Caco-2 (cell line): ENCODE results near the gene PHF12. TPM values are rescaled to one million over a fixed set of nuclear protein-coding genes. Genes with fewer than 3 reads are reported as not detected.

Source experiments
- BruUV-seq: library from RNA; stranded (reverse); fragments of 400-500 nt; replicated peaks from 2 replicates; lab custom pipeline; 2021; lab: Mats Ljungman, UMichigan
- CTCF ChIA-PET: fragments of 300-600 bp; sonication (Branson Sonifier 250); formaldehyde crosslinking; loops from one replicate; lab custom pipeline; 2022; ENCODE audit warnings: antibody characterized with exemption; lab: Charles Lee
- POLR2A ChIA-PET: fragments of 300-600 bp; sonication (Branson Sonifier 250); formaldehyde crosslinking; loops from one replicate; lab custom pipeline; 2022; ENCODE audit warnings: antibody characterized with exemption; lab: Charles Lee
- DNase-seq, 2 experiments: peaks; one replicate each; pipeline versions ENCODE4 v3.0.0 to v3.0.0-alpha.2; 2020 to 2022
- H3K27me3 ChIP-seq: replicated peaks from 2 replicates; pipeline ENCODE4 v1.6.0; 2011; ENCODE audit warnings: low read length; ENCODE audit not compliant: control insufficient read depth, insufficient read depth
- H3K36me3 ChIP-seq: 2 replicates; pipeline ENCODE4 v1.5.1; 2011; ENCODE audit warnings: low read length; ENCODE audit not compliant: control insufficient read depth, insufficient read depth
- H3K4me1 ChIP-seq: fragments of 250-450 bp; sonication (Bioruptor Pico); 2 replicates; pipeline ENCODE4 v1.5.1; 2020; ENCODE audit warnings: mild to moderate bottlenecking
- H3K4me3 ChIP-seq: 2 replicates; pipeline ENCODE4 v1.5.1; 2011; ENCODE audit warnings: low read depth, mild to moderate bottlenecking, control low read depth, low read length
- H3K9me3 ChIP-seq: fragments of 250-450 bp; sonication (Bioruptor Pico); 2 replicates; pipeline ENCODE4 v1.5.1; 2020; ENCODE audit warnings: mild to moderate bottlenecking, moderate library complexity
- H3K27ac Mint-ChIP-seq: one replicate; pipeline ENCODE4 v1.8.0; 2022; ENCODE audit warnings: mixed read lengths; ENCODE audit not compliant: unreplicated experiment
- H3K27me3 Mint-ChIP-seq: one replicate; pipeline ENCODE4 v1.8.0; 2022; ENCODE audit warnings: mixed read lengths; ENCODE audit not compliant: insufficient read depth, unreplicated experiment
- H3K36me3 Mint-ChIP-seq: one replicate; pipeline ENCODE4 v1.8.0; 2022; ENCODE audit warnings: mild to moderate bottlenecking, mixed read lengths; ENCODE audit not compliant: insufficient read depth, unreplicated experiment
- H3K4me1 Mint-ChIP-seq: one replicate; pipeline ENCODE4 v1.8.0; 2022; ENCODE audit warnings: low read depth, mixed read lengths; ENCODE audit not compliant: unreplicated experiment
- H3K4me3 Mint-ChIP-seq: one replicate; pipeline ENCODE4 v1.8.0; 2022; ENCODE audit warnings: mild to moderate bottlenecking, moderate library complexity, mixed read lengths; ENCODE audit not compliant: unreplicated experiment
- H3K9me3 Mint-ChIP-seq: one replicate; pipeline ENCODE4 v1.8.0; 2022; ENCODE audit warnings: mixed read lengths; ENCODE audit not compliant: unreplicated experiment
- intact Hi-C: fragments of 100-400 bp; cut with micrococcal nuclease; formaldehyde crosslinking; loops from one replicate; pipeline ENCODE4 v1.10.0; 2022; ENCODE audit not compliant: unreplicated experiment
- total RNA-seq: library from RNA; stranded (reverse); gene quantifications from 2 replicates; pipeline ENCODE4 v1.2.3, GENCODE V29; 2022
- TF ChIP-seq, protein P1 (sequence below), 2 experiments: fragments of 200-600 bp in 1 of 2; IDR thresholded peaks; 1 replicate in 1 of 2; 2 replicates in 1 of 2; pipeline versions ENCODE4 v1.5.1 to v1.8.0; 2011 to 2022; ENCODE audit warnings: antibody characterized with exemption in 1 of 2, control low read depth in 1 of 2, inconsistent platforms in 1 of 2, low read depth in 1 of 2, low read length in 1 of 2, mild to moderate bottlenecking in 1 of 2, moderate library complexity in 1 of 2; ENCODE audit not compliant: insufficient read depth in 1 of 2, severe bottlenecking in 1 of 2, unreplicated experiment in 1 of 2

The PHF12 gene
- total RNA-seq, 1 experiment from 2014 or later: 49.9 TPM

DNA sequence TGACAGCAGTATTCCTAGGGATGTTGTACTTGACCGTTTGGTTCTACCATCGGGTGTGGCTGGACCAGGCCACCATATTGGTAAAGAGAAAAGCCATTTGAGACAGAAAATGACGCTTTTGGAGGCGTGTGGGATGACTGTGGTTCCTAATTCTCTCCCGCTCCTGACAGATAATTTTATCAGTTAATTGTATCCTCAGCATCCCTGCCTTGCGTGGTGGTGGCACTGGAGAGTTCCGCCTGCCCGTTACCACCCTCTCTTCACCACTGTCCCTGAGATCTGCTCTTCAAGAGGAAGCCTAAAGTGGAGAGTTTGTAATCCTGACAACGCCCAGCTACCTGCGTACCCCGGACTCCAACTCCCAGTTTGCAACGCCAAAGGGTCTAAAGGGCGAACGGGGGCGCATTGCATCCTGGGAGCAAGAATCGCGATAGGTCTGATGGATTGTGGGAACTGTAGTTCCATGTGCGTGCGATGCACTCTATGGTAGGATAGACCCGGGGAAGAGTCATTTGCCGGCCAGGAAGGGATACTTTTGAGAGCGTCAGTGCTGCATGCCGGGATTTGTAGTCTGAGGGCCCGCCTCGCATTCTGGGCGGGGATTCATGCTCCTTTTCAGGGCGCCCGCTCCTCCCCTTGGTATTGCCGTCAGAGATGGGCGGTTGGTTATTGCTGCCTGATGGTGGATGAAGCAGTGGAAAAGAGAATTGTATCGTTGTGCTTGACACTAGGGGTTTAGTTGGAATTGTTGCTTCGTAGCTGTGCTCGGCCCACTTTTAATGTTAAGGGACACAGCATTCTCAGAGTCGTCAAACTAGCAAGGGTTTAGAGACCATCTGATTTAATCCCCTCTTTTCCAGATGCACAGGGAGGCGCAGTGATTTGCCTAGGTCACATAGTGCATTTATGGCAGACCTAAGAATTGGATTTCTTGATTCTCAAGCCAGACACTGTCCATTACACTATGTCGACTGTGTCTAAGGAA is 965 bp upstream of the PHF12 start:
- H3K27me3 ChIP-seq: no peaks in the 10 kb centered on the region
- H3K4me3 ChIP-seq: peak overlapping the region; percentile 64
- BruUV-seq: TSS peak; percentile 83
- ChIA-PET CTCF (interaction anchor here (0.7 to 1.6 kb wide), 22 partner anchors 11 to 339 kb away, joined by 3 to 21 read pairs (median 5); partner anchors contain the start of genes DHRS13, MYO18A, RPL23A and TLCD1), POLR2A (interaction anchor here (0.6 to 1.6 kb wide), 15 partner anchors 13 to 617 kb away, joined by 3 to 11 read pairs (median 4); partner anchors contain the start of genes BLTP2, DHRS13, FAM222B and FLOT2)
- Mint-ChIP-seq H3K27ac (no peak overlapping the region), H3K36me3 (peaks cover 22% of the 10 kb centered on the region), H3K4me3 (no peak overlapping the region), H3K27me3 (no peaks in the 10 kb centered on the region), H3K4me1 (no peaks in the 10 kb centered on the region), H3K9me3 (no peaks in the 10 kb centered on the region)
- TF ChIP-seq, protein P1, sequence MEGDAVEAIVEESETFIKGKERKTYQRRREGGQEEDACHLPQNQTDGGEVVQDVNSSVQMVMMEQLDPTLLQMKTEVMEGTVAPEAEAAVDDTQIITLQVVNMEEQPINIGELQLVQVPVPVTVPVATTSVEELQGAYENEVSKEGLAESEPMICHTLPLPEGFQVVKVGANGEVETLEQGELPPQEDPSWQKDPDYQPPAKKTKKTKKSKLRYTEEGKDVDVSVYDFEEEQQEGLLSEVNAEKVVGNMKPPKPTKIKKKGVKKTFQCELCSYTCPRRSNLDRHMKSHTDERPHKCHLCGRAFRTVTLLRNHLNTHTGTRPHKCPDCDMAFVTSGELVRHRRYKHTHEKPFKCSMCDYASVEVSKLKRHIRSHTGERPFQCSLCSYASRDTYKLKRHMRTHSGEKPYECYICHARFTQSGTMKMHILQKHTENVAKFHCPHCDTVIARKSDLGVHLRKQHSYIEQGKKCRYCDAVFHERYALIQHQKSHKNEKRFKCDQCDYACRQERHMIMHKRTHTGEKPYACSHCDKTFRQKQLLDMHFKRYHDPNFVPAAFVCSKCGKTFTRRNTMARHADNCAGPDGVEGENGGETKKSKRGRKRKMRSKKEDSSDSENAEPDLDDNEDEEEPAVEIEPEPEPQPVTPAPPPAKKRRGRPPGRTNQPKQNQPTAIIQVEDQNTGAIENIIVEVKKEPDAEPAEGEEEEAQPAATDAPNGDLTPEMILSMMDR (IDR thresholded peaks at IDR 0.05; ENCODE audit: insufficient read depth in 1 of 2, low read depth in 1 of 2, low read length in 1 of 2, severe bottlenecking in 1 of 2, unreplicated experiment in 1 of 2): no peak
- H3K9me3 ChIP-seq: no peaks in the 10 kb centered on the region
- peak; percentile 97 to 99 for DNase-seq
- intact Hi-C loops: loop anchor here (1.0 to 5.0 kb wide), 3 partner anchors 205 to 225 kb away; partner anchors contain the start of gene TRAF4
- peaks cover 10% of the 10 kb centered on the region for H3K4me1 ChIP-seq
- no peaks in the 10 kb centered on the region for H3K36me3 ChIP-seq

DNA sequence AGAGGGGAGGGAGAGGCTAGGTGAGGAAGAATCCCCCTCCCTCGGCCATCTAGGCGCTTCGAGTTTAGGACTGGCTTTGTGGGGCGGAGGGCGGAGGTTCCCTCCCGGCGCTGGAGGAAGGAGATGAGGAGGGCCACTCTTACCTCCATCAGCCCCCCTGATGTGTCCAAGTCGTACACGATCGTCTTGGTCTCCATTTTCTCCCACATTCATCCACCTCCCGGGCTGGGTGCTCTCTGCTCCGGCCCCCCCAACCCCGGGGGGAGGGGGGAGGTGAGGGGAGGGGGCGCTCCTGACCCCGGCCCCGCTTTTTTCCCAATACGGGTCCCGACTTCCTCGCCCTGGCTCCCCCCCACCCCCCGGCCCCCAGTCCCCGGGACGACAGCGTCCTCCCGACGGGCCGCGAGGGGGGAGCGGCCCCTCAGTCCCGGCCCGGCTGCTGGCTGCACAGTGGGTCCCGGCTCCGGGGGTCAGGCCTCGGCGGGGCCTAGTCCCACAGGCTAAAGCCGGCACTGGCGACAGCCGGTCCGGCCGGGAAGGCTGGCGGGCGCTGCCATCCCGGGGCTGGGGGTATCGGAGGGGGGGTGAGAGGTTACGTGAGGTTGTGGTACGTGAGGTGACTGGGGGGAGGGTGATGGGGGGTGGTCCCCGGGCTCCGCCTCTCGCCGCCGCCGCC is 428 bp downstream of the PHF12 start:
- DNase-seq: no peak
- H3K9me3 ChIP-seq: no peaks in the 10 kb centered on the region
- peaks cover 10% of the 10 kb centered on the region for H3K4me1 ChIP-seq
- no peaks in the 10 kb centered on the region for H3K27me3 ChIP-seq
- intact Hi-C loops: loop anchor here (5.0 kb wide), 2 partner anchors 206 to 209 kb away; partner anchors contain the start of gene TRAF4
- H3K4me1 Mint-ChIP-seq: no peaks in the 10 kb centered on the region
- no peak overlapping the region for H3K4me3 Mint-ChIP-seq
- H3K36me3 Mint-ChIP-seq: peaks cover 27% of the 10 kb centered on the region
- no peaks in the 10 kb centered on the region for H3K27me3 Mint-ChIP-seq
- ChIA-PET POLR2A (interaction anchor here (0.6 to 1.6 kb wide), 16 partner anchors 13 to 615 kb away, joined by 3 to 11 read pairs (median 6); partner anchors contain the start of genes BLTP2, FAM222B, FLOT2 and IFT20), CTCF (interaction anchor here (0.7 to 1.6 kb wide), 16 partner anchors 12 to 340 kb away, joined by 3 to 21 read pairs (median 5); partner anchors contain the start of genes DHRS13, MYO18A and TLCD1)
- H3K36me3 ChIP-seq: no peaks in the 10 kb centered on the region
- no peaks in the 10 kb centered on the region for H3K9me3 Mint-ChIP-seq
- H3K27ac Mint-ChIP-seq: peak overlapping the region; percentile 96
- TF ChIP-seq, protein P1 (IDR thresholded peaks at IDR 0.05; ENCODE audit: insufficient read depth in 1 of 2, low read depth in 1 of 2, low read length in 1 of 2, severe bottlenecking in 1 of 2, unreplicated experiment in 1 of 2): no peak
- H3K4me3 ChIP-seq: peak overlapping the region; percentile 88
- no TSS peak for BruUV-seq
